Erythroblast (primary cell): ENCODE results near the gene EDEM2.
"Not testable (repeated sequence)": the region's sequence is repeated elsewhere in the genome, so short reads cannot be mapped to it uniquely, and the experiment has no call there.

ENCODE experiments used
- DNase-seq, 2 experiments: peaks; one replicate each; lab custom pipeline; 2025; lab: John Stamatoyannopoulos, UW
- GATA1 ChIP-seq: IDR thresholded peaks from 2 replicates; pipeline ENCODE4 v1.6.1; 2011; ENCODE audit warnings: low read depth, mild to moderate bottlenecking, control low read depth, low read length, moderate library complexity
- POLR2A ChIP-seq: IDR thresholded peaks from 2 replicates; pipeline ENCODE4 v1.6.1; 2011; ENCODE audit warnings: mild to moderate bottlenecking, low read length

EDEM2 gene

DNA sequence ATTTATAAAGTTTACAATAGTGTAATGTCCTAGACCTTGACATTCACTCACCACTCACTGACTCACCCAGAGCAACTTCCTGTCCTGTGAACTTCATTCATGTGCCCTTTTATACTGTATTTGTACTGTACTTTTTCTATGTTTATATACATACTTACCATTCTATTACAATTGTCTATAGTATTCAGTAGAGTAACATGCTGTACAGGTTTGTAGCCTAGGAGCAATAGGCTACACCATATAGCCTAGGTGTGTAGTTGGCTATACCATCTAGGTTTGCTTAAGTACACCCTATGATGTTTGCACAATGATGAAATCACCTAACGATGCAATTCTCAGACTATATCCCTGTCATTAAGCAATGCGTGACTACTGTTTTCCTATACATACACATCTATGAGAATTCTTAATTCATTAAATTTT lies 17.5 kb downstream of the EDEM2 start:
- peak in 1 of 2 experiments; percentile 40 for DNase-seq
- TF ChIP-seq POLR2A (no peak), GATA1 (no peak)

DNA sequence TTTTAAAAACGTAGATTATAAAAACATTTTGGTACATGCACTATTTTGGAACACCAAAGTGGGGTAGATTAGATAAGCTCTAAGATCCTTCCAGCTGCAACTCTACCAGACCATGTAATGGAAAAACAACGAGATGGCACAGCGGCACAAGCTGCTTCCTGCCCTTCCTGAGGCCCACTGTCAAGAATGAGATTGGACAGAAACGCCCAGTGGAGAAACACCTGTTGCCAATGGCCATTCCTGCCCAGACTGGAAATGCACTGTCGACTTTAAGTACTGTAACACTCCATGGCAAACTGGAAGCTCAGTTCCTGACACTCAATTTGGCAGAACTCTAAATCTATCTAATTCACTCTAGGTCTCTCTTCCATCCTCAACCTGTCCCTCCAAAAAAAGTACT lies 21.4 kb downstream of the EDEM2 start:
- DNase-seq, result no peak
- TF ChIP-seq POLR2A (no peak), GATA1 (no peak)

DNA sequence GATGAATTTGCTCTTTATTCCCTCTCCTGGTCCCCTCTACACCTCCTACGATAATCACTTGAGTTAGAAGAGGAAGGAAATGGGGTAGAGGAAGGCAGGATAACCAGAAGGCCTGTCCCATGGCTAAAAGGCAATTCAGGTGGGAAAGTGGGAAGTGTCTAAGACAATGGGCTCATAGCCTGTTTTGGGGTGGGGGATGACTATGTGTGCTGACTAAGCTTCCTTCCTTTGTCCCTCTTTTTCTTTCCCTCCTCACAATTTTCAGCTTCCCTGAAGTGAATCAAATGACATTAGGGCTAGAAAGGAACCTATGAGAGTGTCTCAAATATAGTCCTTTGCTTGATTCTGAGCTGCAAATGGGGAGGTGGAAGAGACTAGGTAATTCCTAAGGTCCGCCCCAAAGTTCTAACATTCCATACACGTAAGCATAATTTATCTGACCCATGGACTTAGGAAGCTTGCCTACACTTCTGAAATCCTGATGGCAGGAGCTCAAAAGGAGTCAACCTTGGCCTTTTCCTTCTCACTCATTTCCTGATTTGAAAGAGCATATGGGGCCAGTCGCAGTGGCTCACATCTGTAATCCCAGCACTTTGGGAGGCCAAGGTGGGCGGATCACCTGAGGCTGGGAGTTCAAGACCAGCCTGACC lies 24.3 kb downstream of the EDEM2 start:
- TF ChIP-seq GATA1 (no peak), POLR2A (no peak)

DNA sequence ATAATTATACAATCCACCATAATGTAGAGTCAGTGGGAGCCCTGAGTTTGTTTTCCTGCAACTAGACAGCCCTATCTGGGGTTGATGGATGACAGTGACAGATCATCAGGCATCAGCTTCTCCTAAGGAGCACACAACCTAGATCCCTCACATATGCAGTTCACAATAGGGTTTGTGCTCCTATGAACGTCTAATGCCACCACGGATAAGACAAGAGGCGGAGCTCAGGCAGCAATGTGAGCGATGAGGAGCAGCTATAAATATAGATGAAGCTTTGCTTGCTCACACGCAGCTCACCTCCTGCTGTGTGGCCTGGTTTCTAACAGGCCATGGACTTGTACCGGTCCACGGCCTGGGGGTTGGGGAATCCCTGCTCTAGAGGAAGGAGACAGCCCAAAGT lies 25.9 kb downstream of the EDEM2 start:
- DNase-seq, result no peak
- TF ChIP-seq POLR2A (no peak), GATA1 (no peak)

More for the DNA sequence above, 24.3 kb downstream of the EDEM2 start:
- no peak for DNase-seq

GRCh38 chr20:35120012-35120701 lies 27.0 kb downstream of the EDEM2 start:
- TF ChIP-seq POLR2A, result no peak
- peak; percentile 81 to 86 for DNase-seq

DNA sequence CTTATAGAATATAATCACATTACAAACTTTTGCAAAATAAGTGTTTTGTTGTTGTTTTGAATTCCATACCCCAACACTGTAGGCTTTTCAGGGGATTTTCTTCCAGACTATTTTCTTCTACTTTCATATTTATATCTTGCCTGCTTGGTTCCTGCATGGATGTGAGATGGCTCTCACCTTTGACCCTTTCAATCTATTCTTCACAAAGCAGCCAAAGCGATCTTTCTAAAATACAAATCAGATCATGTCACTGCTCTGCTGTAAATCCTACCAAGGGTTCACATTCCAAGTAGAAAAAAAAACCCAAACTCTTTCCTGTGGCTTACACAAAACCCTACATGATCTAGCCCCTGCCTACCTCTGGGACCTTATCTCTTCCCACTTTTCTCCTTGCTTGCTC lies 29.5 kb downstream of the EDEM2 start:
- DNase-seq, result no peak
- TF ChIP-seq GATA1 (no peak), POLR2A (no peak)

DNA sequence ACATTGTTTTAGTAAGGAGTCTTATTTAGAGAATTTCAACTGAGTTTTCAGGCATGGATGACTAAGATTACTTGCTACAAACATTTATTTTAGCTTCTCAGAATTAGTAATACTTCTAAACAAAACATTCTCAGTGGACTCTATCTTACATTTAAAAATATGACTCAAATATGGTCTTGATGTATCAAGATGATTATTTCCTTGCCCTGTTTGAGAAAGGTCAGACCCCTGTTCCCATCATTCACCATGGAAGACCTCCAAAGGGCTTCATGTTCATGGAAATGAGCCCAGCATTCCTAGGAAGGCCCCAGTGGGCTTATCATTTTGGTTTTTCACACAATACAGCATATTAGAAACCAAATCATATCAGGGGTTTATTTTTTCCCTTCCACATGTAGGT lies 29.9 kb downstream of the EDEM2 start:
- TF ChIP-seq POLR2A, result no peak
- no peak for TF ChIP-seq GATA1
- DNase-seq, result no peak

DNA sequence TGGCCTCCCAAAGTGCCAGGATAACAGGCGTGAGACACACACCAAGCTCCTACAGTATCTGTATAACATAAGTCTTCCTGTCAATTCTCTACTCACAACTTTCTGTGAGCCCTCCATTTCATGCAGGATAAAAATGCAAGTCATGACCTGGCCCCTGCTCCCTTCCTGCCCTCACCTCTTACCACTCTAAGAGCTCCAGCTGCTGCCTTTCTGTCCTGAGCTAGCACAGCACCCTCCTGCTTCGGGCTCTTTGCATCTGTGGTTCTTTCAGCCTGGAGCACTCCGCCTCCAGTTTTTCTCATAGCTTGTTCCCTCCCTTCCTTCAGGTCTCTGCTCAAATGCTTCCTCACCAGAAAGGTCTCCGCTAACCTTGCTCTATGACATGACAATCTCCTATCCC lies 30.9 kb downstream of the EDEM2 start:
- TF ChIP-seq POLR2A (no peak), GATA1 (no peak)
- DNase-seq, result peak in 1 of 2 experiments; percentile 10

DNA sequence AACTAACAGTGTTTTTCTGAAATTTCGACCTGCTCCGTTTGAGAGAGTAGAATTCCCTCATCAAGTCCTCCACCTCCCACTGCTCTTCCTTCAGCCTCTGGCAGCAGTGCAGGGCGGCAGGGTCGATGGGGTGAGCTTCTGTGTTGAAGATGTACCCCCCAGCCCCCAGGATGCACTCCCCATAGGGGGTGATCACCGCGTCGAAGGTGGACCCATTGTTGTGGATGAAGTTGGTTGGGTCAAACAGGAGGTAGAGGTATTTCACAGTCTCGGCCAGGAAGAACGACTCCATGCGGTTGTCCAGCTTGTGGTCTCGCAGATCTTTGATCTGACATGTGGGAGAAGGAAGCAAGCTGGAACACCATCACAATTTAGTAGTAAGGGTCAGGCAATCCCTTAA lies 31.5 kb downstream of the EDEM2 start:
- TF ChIP-seq POLR2A, result no peak
- TF ChIP-seq GATA1, result no peak
- DNase-seq, result no peak

DNA sequence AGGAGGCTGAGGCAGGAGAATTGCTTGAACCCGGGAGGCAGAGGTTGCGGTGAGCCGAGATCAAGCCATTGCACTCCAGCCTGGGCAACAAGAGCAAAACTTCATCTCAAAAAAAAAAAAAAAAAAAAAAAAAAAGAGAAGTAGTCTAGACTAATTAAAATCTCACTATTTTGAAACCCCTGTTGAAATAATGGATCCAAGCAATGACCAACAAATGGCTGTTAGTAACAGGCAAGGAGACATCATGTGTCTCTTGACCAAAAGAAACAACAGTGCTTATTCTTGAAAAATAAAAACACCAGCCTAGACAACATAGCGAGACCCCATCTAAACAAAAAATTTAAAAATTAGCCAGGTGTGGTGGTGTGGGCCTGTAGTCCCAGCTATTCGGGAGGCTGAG lies 34.9 kb downstream of the EDEM2 start:
- not testable (repeated sequence) for DNase-seq

DNA sequence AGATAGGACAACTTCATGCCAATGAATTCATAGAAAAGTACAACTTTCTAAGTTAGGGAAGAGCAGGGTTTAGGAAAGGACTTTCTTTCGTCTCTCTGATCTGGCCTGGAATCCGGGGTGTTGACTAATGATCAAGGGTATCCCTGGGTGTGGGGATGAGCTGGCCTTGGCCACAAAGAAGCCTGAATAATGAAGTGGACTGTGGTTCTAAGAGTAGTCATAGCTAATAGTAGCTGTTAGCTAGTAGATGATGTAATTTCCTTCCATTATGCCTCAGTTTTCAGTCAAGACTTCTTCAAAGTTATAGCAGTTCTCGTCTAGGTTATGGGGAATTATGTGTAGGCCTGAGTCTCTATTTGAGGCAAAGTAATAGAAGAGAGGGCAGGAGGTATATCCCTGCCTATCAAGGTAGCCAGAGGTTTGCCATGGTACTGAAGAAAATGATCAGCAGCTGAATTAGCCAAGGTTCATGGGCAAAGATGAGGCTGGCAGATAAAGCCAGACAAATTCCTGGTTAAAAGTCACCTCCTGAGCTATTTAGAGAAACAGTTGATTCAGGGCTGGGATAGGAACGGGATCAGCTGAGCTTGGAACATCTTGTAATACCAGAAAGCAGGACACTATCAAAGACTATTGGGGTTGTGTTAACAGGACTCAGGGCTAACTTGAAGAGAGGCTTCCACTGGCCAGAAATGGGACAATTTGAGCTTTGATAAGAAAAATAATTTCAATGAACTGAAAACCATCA lies 35.8 kb downstream of the EDEM2 start:
- TF ChIP-seq POLR2A, result no peak
- no peak for TF ChIP-seq GATA1
- DNase-seq, result no peak

GRCh38 chr20:35108921-35109320 lies 38.2 kb downstream of the EDEM2 start:
- TF ChIP-seq POLR2A (no peak), GATA1 (no peak)
- no peak for DNase-seq

DNA sequence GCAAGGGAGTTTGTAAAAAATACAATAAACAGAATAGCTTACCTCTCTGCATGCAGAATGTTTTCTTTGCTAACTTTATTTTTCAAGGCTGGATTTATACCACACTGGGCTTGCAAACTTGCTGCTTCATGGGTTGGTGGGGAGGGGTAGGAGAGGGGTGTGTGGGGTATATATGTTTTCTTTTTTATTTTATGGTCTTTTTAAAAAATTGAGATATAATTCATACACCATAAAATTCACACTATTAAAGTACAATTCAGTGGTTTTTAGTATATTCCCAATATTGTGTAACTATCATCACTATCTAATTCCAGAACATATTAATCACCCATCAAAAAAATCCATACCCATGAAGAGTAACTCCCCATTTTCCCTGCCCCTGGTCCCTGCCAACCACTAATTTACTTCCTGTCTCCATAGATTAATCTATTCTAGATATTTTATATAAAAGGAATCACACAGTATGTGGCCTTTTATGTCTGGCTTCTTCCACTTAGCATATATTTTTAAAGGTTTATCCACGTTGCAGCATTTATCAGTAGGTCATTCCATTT lies 40.2 kb downstream of the EDEM2 start:
- DNase-seq, result no peak
- TF ChIP-seq POLR2A, result no peak
- no peak for TF ChIP-seq GATA1

DNA sequence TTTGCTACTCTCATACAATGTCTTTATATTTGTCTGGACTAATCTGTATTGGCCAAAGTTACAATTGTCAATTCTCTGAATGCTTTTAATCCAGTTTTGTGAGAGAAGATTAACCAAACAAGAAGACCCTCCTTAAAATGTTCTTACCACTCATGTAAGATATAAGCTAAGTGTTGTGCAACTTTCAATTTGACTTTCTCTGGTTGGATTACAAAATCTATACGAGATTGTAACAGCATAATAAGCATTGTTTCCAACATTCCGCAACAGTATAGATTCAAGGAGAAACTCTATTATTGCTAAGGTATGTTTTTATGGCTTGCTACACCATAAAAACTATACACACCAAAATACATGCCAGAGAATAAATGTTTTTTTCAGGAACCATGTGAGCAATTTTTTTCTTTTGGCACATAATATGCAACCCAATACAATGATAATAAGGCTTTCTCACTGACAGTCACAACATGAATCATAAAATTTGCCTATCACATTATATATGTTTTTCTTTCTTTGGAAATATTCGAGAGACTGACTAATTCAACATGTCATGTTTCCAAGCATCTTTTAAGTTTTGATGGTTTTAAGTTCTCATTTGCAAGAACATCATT lies 42.3 kb downstream of the EDEM2 start:
- DNase-seq, result no peak
- TF ChIP-seq GATA1, result no peak
- TF ChIP-seq POLR2A, result no peak
